Right lobe of liver (tissue), 4 donors: ENCODE measurements around the gene NR6A1.

Source experiments
- POLR2A ChIP-seq: fragments of 450-650 bp; IDR thresholded peaks from one replicate; pipeline ENCODE4 v1.6.1; 2017; ENCODE audit warnings: antibody characterized with exemption, mild to moderate bottlenecking
- TF ChIP-seq, protein P1 (sequence below), 4 donors: fragments of 200-600 bp in 3 of 4; fragments of 450-650 bp in 1 of 4; IDR thresholded peaks; one replicate each; pipeline versions ENCODE4 v1.5.1 to v1.8.0; 2016 to 2022; ENCODE audit warnings: antibody characterized with exemption in 4 of 4, mild to moderate bottlenecking in 2 of 4
- donor health status: DM: no; HTN: no; CAD: no.
- donor health status: DM: no; HTN: no; CAD: no.
- donor health status: DM: no; HTN: yes; CAD: no.

DNA sequence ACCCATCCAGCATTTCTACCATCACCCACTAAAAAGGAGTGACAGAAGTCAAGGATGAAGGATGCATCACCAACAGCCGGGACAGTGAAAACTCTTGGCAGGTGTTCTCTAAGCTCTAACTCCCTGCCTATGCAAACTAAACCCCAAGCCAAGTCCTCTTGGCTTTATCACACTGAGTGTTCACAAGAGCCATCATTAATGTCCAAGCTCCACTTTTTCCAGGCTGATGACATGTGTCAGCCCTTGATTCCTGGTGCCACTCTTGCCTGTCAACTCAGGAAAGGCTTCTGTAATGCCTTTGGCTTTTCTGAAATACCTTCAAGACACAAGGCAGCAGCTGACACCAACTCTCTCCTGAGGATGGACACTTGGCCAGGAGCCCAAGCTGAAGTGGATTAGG, 86.9 kb downstream of the NR6A1 start:
- TF ChIP-seq, protein P1, sequence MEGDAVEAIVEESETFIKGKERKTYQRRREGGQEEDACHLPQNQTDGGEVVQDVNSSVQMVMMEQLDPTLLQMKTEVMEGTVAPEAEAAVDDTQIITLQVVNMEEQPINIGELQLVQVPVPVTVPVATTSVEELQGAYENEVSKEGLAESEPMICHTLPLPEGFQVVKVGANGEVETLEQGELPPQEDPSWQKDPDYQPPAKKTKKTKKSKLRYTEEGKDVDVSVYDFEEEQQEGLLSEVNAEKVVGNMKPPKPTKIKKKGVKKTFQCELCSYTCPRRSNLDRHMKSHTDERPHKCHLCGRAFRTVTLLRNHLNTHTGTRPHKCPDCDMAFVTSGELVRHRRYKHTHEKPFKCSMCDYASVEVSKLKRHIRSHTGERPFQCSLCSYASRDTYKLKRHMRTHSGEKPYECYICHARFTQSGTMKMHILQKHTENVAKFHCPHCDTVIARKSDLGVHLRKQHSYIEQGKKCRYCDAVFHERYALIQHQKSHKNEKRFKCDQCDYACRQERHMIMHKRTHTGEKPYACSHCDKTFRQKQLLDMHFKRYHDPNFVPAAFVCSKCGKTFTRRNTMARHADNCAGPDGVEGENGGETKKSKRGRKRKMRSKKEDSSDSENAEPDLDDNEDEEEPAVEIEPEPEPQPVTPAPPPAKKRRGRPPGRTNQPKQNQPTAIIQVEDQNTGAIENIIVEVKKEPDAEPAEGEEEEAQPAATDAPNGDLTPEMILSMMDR (IDR thresholded peaks at IDR 0.05): no peak
- no peak for TF ChIP-seq POLR2A
